NCI-H2171 treated with DMSO at 0.1 percent for 48 hours (cell line): ENCODE results near the gene MTCL1.
A peak's percentile ranks its signal among the peaks of the same experiment; 100 is the strongest.

Source experiments
- DNase-seq: peaks from one replicate; lab custom pipeline; 2025; lab: John Stamatoyannopoulos, UW

The MTCL1 gene

GRCh38 chr18:8810157-8810556, 104.8 kb downstream of the MTCL1 start:
- no peak for DNase-seq

- no peak for DNase-seq
These were observed 105.8 kb downstream of the MTCL1 start for GRCh38 chr18:8811115-8811514.

- DNase-seq, result no peak
These were observed 107.3 kb downstream of the MTCL1 start for GRCh38 chr18:8812631-8813030.

- no peak for DNase-seq
These were observed 108.3 kb downstream of the MTCL1 start for GRCh38 chr18:8813611-8814010.

GRCh38 chr18:8814206-8814605, 108.8 kb downstream of the MTCL1 start:
- DNase-seq, result no peak

GRCh38 chr18:8816220-8816619, 110.9 kb downstream of the MTCL1 start:
- DNase-seq, result no peak

- DNase-seq, result no peak
These were observed 111.5 kb downstream of the MTCL1 start for GRCh38 chr18:8816816-8817215.

GRCh38 chr18:8818982-8819381, 113.6 kb downstream of the MTCL1 start:
- DNase-seq, result no peak

GRCh38 chr18:8820396-8821082, 115.2 kb downstream of the MTCL1 start:
- DNase-seq, result no peak

- no peak for DNase-seq
These were observed 115.7 kb downstream of the MTCL1 start for GRCh38 chr18:8821083-8821465.

GRCh38 chr18:8821531-8821930, 116.2 kb downstream of the MTCL1 start:
- no peak for DNase-seq

GRCh38 chr18:8822643-8823042, 117.3 kb downstream of the MTCL1 start:
- DNase-seq, result no peak

GRCh38 chr18:8823530-8823929, 118.2 kb downstream of the MTCL1 start:
- DNase-seq, result no peak

GRCh38 chr18:8824846-8825245, 119.5 kb downstream of the MTCL1 start:
- DNase-seq, result no peak

- DNase-seq, result no peak
These were observed 119.9 kb downstream of the MTCL1 start for GRCh38 chr18:8825273-8825672.

GRCh38 chr18:8825729-8826375, 120.5 kb downstream of the MTCL1 start:
- peak; percentile 22 for DNase-seq

- peak; percentile 7 for DNase-seq
These were observed 121.2 kb downstream of the MTCL1 start for GRCh38 chr18:8826514-8826913.

- DNase-seq, result peak; percentile 2
These were observed 121.6 kb downstream of the MTCL1 start for GRCh38 chr18:8826971-8827370.

- DNase-seq, result no peak
These were observed 122.9 kb downstream of the MTCL1 start for GRCh38 chr18:8828300-8828699.

GRCh38 chr18:8828798-8829197, 123.4 kb downstream of the MTCL1 start:
- no peak for DNase-seq

- no peak for DNase-seq
These were observed 125.0 kb downstream of the MTCL1 start for GRCh38 chr18:8830067-8831060.

GRCh38 chr18:8831112-8831511, 125.8 kb downstream of the MTCL1 start:
- DNase-seq, result no peak

GRCh38 chr18:8831531-8831930, 126.2 kb downstream of the MTCL1 start:
- no peak for DNase-seq
